ENCODE data around the gene PTPRK. TPM values are rescaled to one million over a fixed set of nuclear protein-coding genes. Genes with fewer than 3 reads are reported as not detected.

Gene PTPRK
- total and polyA plus RNA-seq, 2 of the 13 experiments (the other 11 are each of a cell fraction or from before 2014, with no cell fraction given) = 43.6 to 98.3 TPM

DNA sequence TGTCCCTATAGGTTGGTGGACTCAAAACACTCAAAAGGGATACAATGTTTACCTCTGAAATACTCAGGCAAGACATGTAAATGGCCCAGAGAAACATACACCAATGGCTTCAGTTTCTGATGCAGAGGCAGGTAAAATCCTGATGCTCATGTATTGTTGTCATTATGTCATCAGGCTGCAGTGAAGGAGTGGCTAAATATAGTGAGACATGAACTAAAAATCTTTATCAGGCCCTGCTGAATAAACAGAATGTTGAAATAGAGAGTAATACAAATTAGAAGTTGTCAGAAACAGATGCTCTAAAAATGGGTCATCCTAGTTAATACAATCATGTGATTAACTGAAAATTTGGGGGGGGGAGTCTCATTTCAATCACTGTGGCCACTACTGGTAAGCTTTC is 20.4 kb downstream of the PTPRK start (continued):
- TF ChIP-seq, protein P1, sequence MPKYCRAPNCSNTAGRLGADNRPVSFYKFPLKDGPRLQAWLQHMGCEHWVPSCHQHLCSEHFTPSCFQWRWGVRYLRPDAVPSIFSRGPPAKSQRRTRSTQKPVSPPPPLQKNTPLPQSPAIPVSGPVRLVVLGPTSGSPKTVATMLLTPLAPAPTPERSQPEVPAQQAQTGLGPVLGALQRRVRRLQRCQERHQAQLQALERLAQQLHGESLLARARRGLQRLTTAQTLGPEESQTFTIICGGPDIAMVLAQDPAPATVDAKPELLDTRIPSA (CRISPR knock-in tag; IDR thresholded peaks at IDR 0.05; ENCODE audit: borderline replicate concordance) = no peak
- no peak for TF ChIP-seq SOX13 (IDR thresholded peaks at IDR 0.05)
- TF ChIP-seq SOX13 (CRISPR knock-in tag; conservative IDR thresholded peaks at IDR 0.05 in 1 of 2, IDR thresholded peaks at IDR 0.05 in 1 of 2) = peak in 1 of 2 experiments; percentile 26; a peak in 1 of 4 replicates

- no peak for FAIRE-seq
- BruUV-seq (replicated peaks) = TSS peak; percentile 2
- in situ Hi-C loops (cut with HindIII; ENCODE audit: extremely low pct_ligation_motif_present, low pct_unique_long_range_greater_than_20kb) = no loop called here
- TF ChIP-seq DPF2 (CRISPR knock-in tag; IDR thresholded peaks at IDR 0.05; ENCODE audit: borderline replicate concordance, low read depth) (peak; percentile 61; the same call in 1 of the 2 replicates), HOMEZ (CRISPR knock-in tag; IDR thresholded peaks at IDR 0.05; ENCODE audit: low read depth) (peak; percentile 16; the same call in 1 of the 2 replicates), ZNF780A (CRISPR knock-in tag; IDR thresholded peaks at IDR 0.05) (no peak), FOXA3 (CRISPR knock-in tag; IDR thresholded peaks at IDR 0.05) (peak; percentile 38; the same call in 1 of the 2 replicates), RORA (CRISPR knock-in tag; IDR thresholded peaks at IDR 0.05) (no peak), HMG20A (CRISPR knock-in tag; IDR thresholded peaks at IDR 0.05; ENCODE audit: borderline replicate concordance) (peak; percentile 38; the same call in 1 of the 2 replicates), NFIC (IDR thresholded peaks at IDR 0.05; ENCODE audit: low read length) (peak; percentile 64; the same call in 1 of the 2 replicates), ZNF609 (CRISPR knock-in tag; IDR thresholded peaks at IDR 0.05; ENCODE audit: borderline replicate concordance) (peak; percentile 42; the same call in 1 of the 2 replicates)
- TF ChIP-seq, protein P2, sequence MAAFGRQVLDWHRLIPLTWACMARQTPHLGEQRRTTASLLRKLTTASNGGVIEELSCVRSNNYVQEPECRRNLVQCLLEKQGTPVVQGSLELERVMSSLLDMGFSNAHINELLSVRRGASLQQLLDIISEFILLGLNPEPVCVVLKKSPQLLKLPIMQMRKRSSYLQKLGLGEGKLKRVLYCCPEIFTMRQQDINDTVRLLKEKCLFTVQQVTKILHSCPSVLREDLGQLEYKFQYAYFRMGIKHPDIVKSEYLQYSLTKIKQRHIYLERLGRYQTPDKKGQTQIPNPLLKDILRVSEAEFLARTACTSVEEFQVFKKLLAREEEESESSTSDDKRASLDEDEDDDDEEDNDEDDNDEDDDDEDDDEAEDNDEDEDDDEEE (CRISPR knock-in tag; IDR thresholded peaks at IDR 0.05) = no peak
- TF ChIP-seq, protein P3, sequence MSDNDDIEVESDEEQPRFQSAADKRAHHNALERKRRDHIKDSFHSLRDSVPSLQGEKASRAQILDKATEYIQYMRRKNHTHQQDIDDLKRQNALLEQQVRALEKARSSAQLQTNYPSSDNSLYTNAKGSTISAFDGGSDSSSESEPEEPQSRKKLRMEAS (IDR thresholded peaks at IDR 0.05) = 0 out of 2 replicates have a peak, but pooled peaks have one; percentile 32
Measured at GRCh38 chr6:128499079-128499731, 21.2 kb downstream of the PTPRK start.

More at GRCh38 chr6:128499079-128499731, 21.2 kb downstream of the PTPRK start:
- peak overlapping the region; percentile 91 for H3K27ac ChIP-seq (ENCODE audit: extremely low read length, insufficient read depth, low read length)
- H3K79me2 ChIP-seq (ENCODE audit: insufficient read depth, low read length) = peaks cover 99% of the 10 kb centered on the region
- peak overlapping the region; percentile 65 for H3K9ac ChIP-seq (ENCODE audit: insufficient read depth, low read depth, low read length)
- POLR2A ChIA-PET = interaction anchor here (0.8 to 5.3 kb wide), 7 partner anchors 10 to 1233 kb away, joined by 3 to 63 read pairs (median 5); partner anchors contain the start of genes PTPRK and RNF146
- H3K27me3 ChIP-seq (ENCODE audit: control insufficient read depth in 1 of 2, insufficient read depth in 2 of 2, low read length in 2 of 2) = no peaks in the 10 kb centered on the region
- H3K4me2 ChIP-seq (ENCODE audit: low read depth, low read length) = peak overlapping the region; percentile 68
- no peaks in the 10 kb centered on the region for H4K20me1 ChIP-seq (ENCODE audit: insufficient read depth, low read length)
- no peaks in the 10 kb centered on the region for H3K9me3 ChIP-seq (ENCODE audit: low read length)
- peaks cover 97% of the 10 kb centered on the region for H3K4me1 ChIP-seq (ENCODE audit: insufficient read depth, low read length)
- DNase-seq (ENCODE audit: low spot score) (peak; percentile 84), ATAC-seq (peak; percentile 80)
- intact Hi-C loops (cut with micrococcal nuclease; ENCODE audit: unreplicated experiment) = no loop called here
- peak overlapping the region in 2 of 3 experiments; percentile 13 to 41; a peak in 2 of 6 replicates for H3K4me3 ChIP-seq (replicated peaks in 1 of 3; ENCODE audit: insufficient read depth in 1 of 3, low read depth in 2 of 3, low read length in 3 of 3)
- H2AFZ ChIP-seq (ENCODE audit: low read length) = no peak overlapping the region
- no peaks in the 10 kb centered on the region; a peak in 3 of 5 replicates for H3K36me3 ChIP-seq (replicated peaks in 1 of 2; ENCODE audit: control insufficient read depth in 1 of 2, insufficient read depth in 2 of 2, low read length in 2 of 2)
- CTCF ChIA-PET (ENCODE audit: low intra/inter-chr PET ratio, low total read pairs) = no interaction called here
- WGBS (ENCODE audit: low lambda C conversion rate) = 14% methylated on average over 4 of the region's 4 CpGs

Measured in HepG2 (cell line).